ENCODE measurements around the gene BMI1.

BMI1 gene

GRCh38 chr10:22367471-22367870 lies 46.6 kb downstream of the BMI1 start:
- H2AFZ ChIP-seq (ENCODE audit: low read depth, low read length) = no peak overlapping the region
- H3K4me3 ChIP-seq (ENCODE audit: low read length) = no peak overlapping the region
- H3K36me3 ChIP-seq (ENCODE audit: insufficient read depth, low read length) = no peaks in the 10 kb centered on the region
- no peaks in the 10 kb centered on the region for H3K9me3 ChIP-seq (ENCODE audit: low read length)
- H3K4me1 ChIP-seq (ENCODE audit: insufficient read depth, low read length) = peaks cover 6% of the 10 kb centered on the region
- H3K27me3 ChIP-seq (ENCODE audit: insufficient read depth, low read length) = no peaks in the 10 kb centered on the region

DNA sequence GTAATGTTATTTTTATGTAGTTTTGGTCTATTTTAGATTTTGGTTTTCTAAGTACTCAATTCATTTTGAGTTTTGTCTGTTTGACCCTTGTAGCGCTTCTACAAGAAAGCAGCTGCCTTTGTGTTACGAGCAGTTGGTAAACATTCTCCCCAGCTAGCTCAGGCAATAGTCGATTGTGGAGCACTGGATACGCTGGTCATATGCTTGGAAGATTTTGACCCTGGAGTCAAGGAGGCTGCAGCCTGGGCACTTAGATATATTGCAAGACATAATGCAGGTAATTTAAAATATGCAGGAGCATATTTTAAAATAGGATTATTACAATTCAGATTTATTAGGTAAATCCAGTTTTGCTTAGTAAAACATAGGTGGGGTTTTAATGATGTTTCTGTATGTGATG lies 47.5 kb downstream of the BMI1 start:
- H3K4me1 ChIP-seq (ENCODE audit: insufficient read depth, low read length) = peaks cover 6% of the 10 kb centered on the region
- no peak overlapping the region for H3K4me3 ChIP-seq (ENCODE audit: low read length)
- H3K27me3 ChIP-seq (ENCODE audit: insufficient read depth, low read length) = no peaks in the 10 kb centered on the region
- H3K36me3 ChIP-seq (ENCODE audit: insufficient read depth, low read length) = no peaks in the 10 kb centered on the region
- H3K9me3 ChIP-seq (ENCODE audit: low read length) = no peaks in the 10 kb centered on the region
- H2AFZ ChIP-seq (ENCODE audit: low read depth, low read length) = no peak overlapping the region

- H3K4me3 ChIP-seq (ENCODE audit: low read length) = no peak overlapping the region
- H3K36me3 ChIP-seq (ENCODE audit: insufficient read depth, low read length) = no peaks in the 10 kb centered on the region
- no peaks in the 10 kb centered on the region for H3K9me3 ChIP-seq (ENCODE audit: low read length)
- no peaks in the 10 kb centered on the region for H3K27me3 ChIP-seq (ENCODE audit: insufficient read depth, low read length)
- peaks cover 6% of the 10 kb centered on the region for H3K4me1 ChIP-seq (ENCODE audit: insufficient read depth, low read length)
- H2AFZ ChIP-seq (ENCODE audit: low read depth, low read length) = no peak overlapping the region
Measured at GRCh38 chr10:22368981-22369380, 48.1 kb downstream of the BMI1 start.

GRCh38 chr10:22369434-22370072 lies 48.7 kb downstream of the BMI1 start:
- H3K4me3 ChIP-seq (ENCODE audit: low read length) = no peak overlapping the region
- H3K36me3 ChIP-seq (ENCODE audit: insufficient read depth, low read length) = no peaks in the 10 kb centered on the region
- H3K9me3 ChIP-seq (ENCODE audit: low read length) = no peaks in the 10 kb centered on the region
- no peak overlapping the region for H2AFZ ChIP-seq (ENCODE audit: low read depth, low read length)
- H3K27me3 ChIP-seq (ENCODE audit: insufficient read depth, low read length) = no peaks in the 10 kb centered on the region
- peaks cover 6% of the 10 kb centered on the region for H3K4me1 ChIP-seq (ENCODE audit: insufficient read depth, low read length)

- H3K9me3 ChIP-seq (ENCODE audit: low read length) = no peaks in the 10 kb centered on the region
- no peaks in the 10 kb centered on the region for H3K27me3 ChIP-seq (ENCODE audit: insufficient read depth, low read length)
- H3K4me1 ChIP-seq (ENCODE audit: insufficient read depth, low read length) = peaks cover 6% of the 10 kb centered on the region
- no peak overlapping the region for H3K4me3 ChIP-seq (ENCODE audit: low read length)
- H3K36me3 ChIP-seq (ENCODE audit: insufficient read depth, low read length) = no peaks in the 10 kb centered on the region
- H2AFZ ChIP-seq (ENCODE audit: low read depth, low read length) = no peak overlapping the region
Measured at GRCh38 chr10:22370320-22370719, 49.4 kb downstream of the BMI1 start.

- Histone ChIP-seq H3K9me3 (ENCODE audit: low read length) (no peaks in the 10 kb centered on the region), H3K4me3 (ENCODE audit: low read length) (no peak overlapping the region), H3K36me3 (ENCODE audit: insufficient read depth, low read length) (no peaks in the 10 kb centered on the region), H3K27me3 (ENCODE audit: insufficient read depth, low read length) (no peaks in the 10 kb centered on the region), H3K4me1 (ENCODE audit: insufficient read depth, low read length) (no peaks in the 10 kb centered on the region), H2AFZ (ENCODE audit: low read depth, low read length) (no peak overlapping the region)
Measured at GRCh38 chr10:22372298-22372697, 51.4 kb downstream of the BMI1 start.

GRCh38 chr10:22372917-22373316 lies 52.0 kb downstream of the BMI1 start:
- H3K27me3 ChIP-seq (ENCODE audit: insufficient read depth, low read length) = no peaks in the 10 kb centered on the region
- H3K9me3 ChIP-seq (ENCODE audit: low read length) = no peaks in the 10 kb centered on the region
- no peak overlapping the region for H2AFZ ChIP-seq (ENCODE audit: low read depth, low read length)
- H3K36me3 ChIP-seq (ENCODE audit: insufficient read depth, low read length) = no peaks in the 10 kb centered on the region
- no peak overlapping the region for H3K4me3 ChIP-seq (ENCODE audit: low read length)
- no peaks in the 10 kb centered on the region for H3K4me1 ChIP-seq (ENCODE audit: insufficient read depth, low read length)

DNA sequence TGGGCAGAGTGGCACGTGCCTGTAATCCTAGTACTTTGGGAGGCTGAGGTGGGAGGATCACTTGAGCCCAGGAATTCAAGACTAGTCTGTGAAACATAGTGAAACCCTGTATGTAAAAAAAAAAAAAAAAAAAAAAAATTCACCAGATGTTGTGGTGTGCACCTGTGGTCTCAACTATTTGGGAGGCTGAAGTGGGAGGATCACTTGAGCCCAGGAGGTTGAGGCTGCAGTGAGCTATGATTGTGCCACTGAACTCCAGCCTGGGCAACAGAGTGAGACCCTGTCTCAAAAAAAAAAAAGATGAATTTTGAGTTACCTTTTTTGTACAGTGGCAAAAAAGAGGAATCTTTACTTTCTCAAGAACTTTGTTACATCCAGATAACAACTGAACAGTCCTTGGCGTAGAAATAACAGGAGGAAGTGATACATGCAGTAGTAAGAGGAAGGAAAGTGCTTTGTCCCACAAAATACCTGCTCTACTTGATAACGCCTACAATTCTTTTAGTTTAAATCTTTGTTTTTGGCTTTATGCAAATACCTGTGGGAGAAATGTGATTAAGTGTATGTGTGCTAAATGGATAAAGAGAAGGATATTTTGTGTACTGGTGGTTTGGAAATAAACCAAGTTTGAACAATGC lies 53.7 kb downstream of the BMI1 start:
- no peak overlapping the region for H3K4me3 ChIP-seq (ENCODE audit: low read length)
- peaks cover 11% of the 10 kb centered on the region for H3K4me1 ChIP-seq (ENCODE audit: insufficient read depth, low read length)
- H3K9me3 ChIP-seq (ENCODE audit: low read length) = no peaks in the 10 kb centered on the region
- H2AFZ ChIP-seq (ENCODE audit: low read depth, low read length) = no peak overlapping the region
- H3K36me3 ChIP-seq (ENCODE audit: insufficient read depth, low read length) = no peaks in the 10 kb centered on the region
- no peaks in the 10 kb centered on the region for H3K27me3 ChIP-seq (ENCODE audit: insufficient read depth, low read length)

DNA sequence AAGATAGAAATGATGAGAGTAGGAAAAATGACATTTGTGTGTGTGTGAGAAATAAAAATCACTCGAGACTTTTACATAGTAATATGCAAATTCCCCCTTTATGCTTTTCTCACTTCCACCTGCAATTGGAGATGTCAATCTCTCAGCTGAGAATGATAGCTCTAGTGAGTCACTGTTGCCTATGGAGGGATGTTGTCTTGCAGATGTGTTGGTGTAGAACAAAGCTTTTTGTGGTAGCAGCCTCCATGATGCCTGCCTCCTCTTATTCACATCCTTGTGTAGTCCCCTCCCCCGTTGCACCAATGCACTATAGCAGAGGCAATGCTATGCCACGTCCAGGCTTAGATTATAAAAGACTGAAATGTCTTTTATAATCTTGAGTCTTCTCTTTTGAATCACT lies 58.2 kb downstream of the BMI1 start:
- H3K4me3 ChIP-seq (ENCODE audit: low read length) = no peak overlapping the region
- H3K9me3 ChIP-seq (ENCODE audit: low read length) = no peaks in the 10 kb centered on the region
- H2AFZ ChIP-seq (ENCODE audit: low read depth, low read length) = peak overlapping the region; percentile 56
- no peaks in the 10 kb centered on the region for H3K36me3 ChIP-seq (ENCODE audit: insufficient read depth, low read length)
- H3K27me3 ChIP-seq (ENCODE audit: insufficient read depth, low read length) = no peaks in the 10 kb centered on the region
- H3K4me1 ChIP-seq (ENCODE audit: insufficient read depth, low read length) = peaks cover 17% of the 10 kb centered on the region

Data from neuron (in vitro differentiated cells).